Thoracic aorta (tissue), 2 donors: ENCODE results near the gene TAPT1. TPM values are rescaled to one million over a fixed set of nuclear protein-coding genes. Genes with fewer than 3 reads are reported as not detected.

Experiments
- ATAC-seq: fragments of 150-250 bp; one replicate; pipeline ENCODE4 v1.8.0; 2017; ENCODE audit warnings: low read depth; ENCODE audit not compliant: insufficient number of reproducible peaks, low FRiP score
- DNase-seq: peaks from one replicate; pipeline ENCODE4 v3.0.0-alpha.2; 2020; ENCODE audit warnings: low spot score
- H3K27ac ChIP-seq, 2 donors: fragments of 200-600 bp; sonication (generic); 1 replicate in 1 of 2; 2 replicates in 1 of 2; pipeline ENCODE4 v1.5.1; 2016; ENCODE audit warnings: mild to moderate bottlenecking in 2 of 2, moderate library complexity in 2 of 2
- H3K27me3 ChIP-seq: fragments of 200-600 bp; sonication (generic); replicated peaks from 2 replicates; pipeline ENCODE4 v1.6.0; 2016; ENCODE audit warnings: mild to moderate bottlenecking; ENCODE audit not compliant: insufficient read depth
- H3K36me3 ChIP-seq: fragments of 200-600 bp; sonication (generic); one replicate; pipeline ENCODE4 v1.5.1; 2016
- H3K4me1 ChIP-seq, 2 donors: fragments of 200-600 bp; sonication (generic); 1 replicate in 1 of 2; 2 replicates in 1 of 2; pipeline versions ENCODE4 v1.5.1 to v1.6.0; 2016; ENCODE audit warnings: low read depth in 2 of 2, mild to moderate bottlenecking in 1 of 2; ENCODE audit not compliant: control insufficient read depth in 1 of 2
- H3K4me3 ChIP-seq: fragments of 200-600 bp; sonication (generic); 2 replicates; pipeline ENCODE4 v1.5.1; 2016; ENCODE audit warnings: mild to moderate bottlenecking
- H3K9me3 ChIP-seq: fragments of 200-600 bp; sonication (generic); 2 replicates; pipeline ENCODE4 v1.5.1; 2016
- total RNA-seq, 2 donors: library from RNA; depleted of rRNA; stranded (reverse); fragments of >200 nt; gene quantifications; one replicate each; pipeline versions ENCODE4 v1.1.0 to v1.2.3, GENCODE V29; 2016
- TF ChIP-seq, protein P1 (sequence below): fragments of 200-600 bp; sonication (generic); IDR thresholded peaks from one replicate; pipeline ENCODE4 v1.5.1; 2019; ENCODE audit warnings: antibody characterized with exemption

The TAPT1 gene
- total RNA-seq, 2 donors from 2014 or later = 34.4 to 36.0 TPM

DNA sequence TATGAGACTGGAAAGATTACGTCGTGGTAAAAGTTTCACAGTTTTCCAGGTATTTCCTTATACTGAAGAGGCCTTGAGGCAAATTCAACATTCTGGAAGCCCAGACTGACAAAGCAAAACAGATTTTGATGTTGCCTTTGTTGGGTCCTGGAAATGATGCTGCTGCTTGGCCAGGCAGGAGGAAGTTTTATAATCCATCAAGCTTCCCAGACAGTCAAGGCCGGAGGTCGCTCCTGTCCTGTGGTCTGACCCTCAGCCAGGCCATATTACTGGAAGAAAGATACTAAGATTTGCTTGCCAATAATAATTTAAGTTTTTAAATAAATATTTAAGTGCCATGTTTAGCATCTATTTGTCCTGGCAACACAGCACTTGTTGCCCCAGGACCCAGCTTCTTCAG is 63.4 kb downstream of the TAPT1 start:
- ATAC-seq = no peak
- Histone ChIP-seq H3K4me1 (peaks cover 0 to 5% of the 10 kb centered on the region in 2 donors), H3K4me3 (no peak overlapping the region), H3K9me3 (no peaks in the 10 kb centered on the region), H3K36me3 (peaks cover 24% of the 10 kb centered on the region), H3K27ac (no peak overlapping the region), H3K27me3 (no peaks in the 10 kb centered on the region)
- no peak for DNase-seq
- TF ChIP-seq, protein P1, sequence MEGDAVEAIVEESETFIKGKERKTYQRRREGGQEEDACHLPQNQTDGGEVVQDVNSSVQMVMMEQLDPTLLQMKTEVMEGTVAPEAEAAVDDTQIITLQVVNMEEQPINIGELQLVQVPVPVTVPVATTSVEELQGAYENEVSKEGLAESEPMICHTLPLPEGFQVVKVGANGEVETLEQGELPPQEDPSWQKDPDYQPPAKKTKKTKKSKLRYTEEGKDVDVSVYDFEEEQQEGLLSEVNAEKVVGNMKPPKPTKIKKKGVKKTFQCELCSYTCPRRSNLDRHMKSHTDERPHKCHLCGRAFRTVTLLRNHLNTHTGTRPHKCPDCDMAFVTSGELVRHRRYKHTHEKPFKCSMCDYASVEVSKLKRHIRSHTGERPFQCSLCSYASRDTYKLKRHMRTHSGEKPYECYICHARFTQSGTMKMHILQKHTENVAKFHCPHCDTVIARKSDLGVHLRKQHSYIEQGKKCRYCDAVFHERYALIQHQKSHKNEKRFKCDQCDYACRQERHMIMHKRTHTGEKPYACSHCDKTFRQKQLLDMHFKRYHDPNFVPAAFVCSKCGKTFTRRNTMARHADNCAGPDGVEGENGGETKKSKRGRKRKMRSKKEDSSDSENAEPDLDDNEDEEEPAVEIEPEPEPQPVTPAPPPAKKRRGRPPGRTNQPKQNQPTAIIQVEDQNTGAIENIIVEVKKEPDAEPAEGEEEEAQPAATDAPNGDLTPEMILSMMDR = no peak

DNA sequence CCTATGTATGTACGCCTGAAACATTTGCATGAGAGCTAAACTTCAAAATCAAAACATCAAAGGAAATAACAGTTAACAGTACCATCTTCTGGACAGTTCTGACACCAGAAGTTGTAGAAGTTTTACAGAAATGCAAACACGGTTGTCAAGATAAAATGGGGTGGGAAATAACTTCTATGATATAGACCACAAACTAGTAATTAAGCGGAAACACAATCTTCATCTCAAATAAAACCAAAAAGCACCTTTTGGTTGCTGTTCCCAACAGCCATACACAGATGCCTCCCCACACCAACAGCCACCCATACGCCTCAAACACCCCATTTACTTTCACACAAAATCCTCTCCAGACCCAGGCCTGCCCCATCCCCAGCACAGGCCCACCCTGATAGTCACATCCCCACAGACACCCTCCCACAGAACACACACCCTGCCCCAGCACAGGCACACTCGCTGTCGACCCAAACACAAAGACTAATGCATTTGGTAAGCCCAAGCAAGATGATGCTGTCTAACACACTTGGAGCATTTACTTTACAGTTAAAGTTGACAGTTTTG is 64.3 kb downstream of the TAPT1 start:
- Histone ChIP-seq H3K36me3 (peaks cover 24% of the 10 kb centered on the region), H3K4me1 (peaks cover 0 to 10% of the 10 kb centered on the region in 2 donors), H3K27ac (no peak overlapping the region), H3K4me3 (no peak overlapping the region), H3K27me3 (no peaks in the 10 kb centered on the region), H3K9me3 (no peaks in the 10 kb centered on the region)
- TF ChIP-seq, protein P1 = no peak
- ATAC-seq (no peak), DNase-seq (no peak)

GRCh38 chr4:16160457-16160856 is 65.8 kb downstream of the TAPT1 start:
- ATAC-seq = no peak
- peaks cover 11% of the 10 kb centered on the region for H3K36me3 ChIP-seq

DNA sequence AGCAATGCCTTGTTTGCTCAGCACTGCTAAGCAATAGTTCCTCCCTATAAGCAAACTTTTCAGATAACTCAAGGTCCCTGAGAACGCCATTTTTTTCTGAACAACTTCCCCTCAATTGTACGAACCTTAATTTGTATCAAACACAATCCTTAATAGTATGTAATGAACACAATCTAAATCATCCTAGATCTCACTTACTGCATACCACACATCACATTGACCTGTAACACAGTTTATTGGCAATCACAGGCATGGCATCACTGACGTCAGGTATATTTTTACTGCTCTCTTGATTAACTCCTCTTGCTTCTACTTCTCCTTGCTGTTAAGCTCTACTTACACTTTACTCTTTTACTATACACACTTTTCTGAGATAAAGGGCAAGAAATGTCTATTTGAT is 67.0 kb downstream of the TAPT1 start:
- H3K27ac ChIP-seq = no peak overlapping the region
- DNase-seq (no peak), ATAC-seq (no peak)
- H3K4me3 ChIP-seq = no peak overlapping the region
- peaks cover 7% of the 10 kb centered on the region for H3K36me3 ChIP-seq
- no peaks in the 10 kb centered on the region for H3K9me3 ChIP-seq
- peaks cover 0 to 16% of the 10 kb centered on the region in 2 donors for H3K4me1 ChIP-seq
- TF ChIP-seq, protein P1 = no peak
- no peaks in the 10 kb centered on the region for H3K27me3 ChIP-seq

More at GRCh38 chr4:16160457-16160856, 65.8 kb downstream of the TAPT1 start:
- Histone ChIP-seq H3K27ac (no peak overlapping the region), H3K4me3 (no peak overlapping the region), H3K9me3 (no peaks in the 10 kb centered on the region), H3K27me3 (no peaks in the 10 kb centered on the region), H3K4me1 (peaks cover 0 to 10% of the 10 kb centered on the region in 2 donors)
- TF ChIP-seq, protein P1 = no peak
- DNase-seq = no peak

GRCh38 chr4:16158504-16158852 is 67.8 kb downstream of the TAPT1 start:
- no peaks in the 10 kb centered on the region for H3K27me3 ChIP-seq
- no peaks in the 10 kb centered on the region for H3K9me3 ChIP-seq
- peaks cover 7% of the 10 kb centered on the region for H3K36me3 ChIP-seq
- TF ChIP-seq, protein P1 = no peak
- ATAC-seq (no peak), DNase-seq (no peak)
- H3K27ac ChIP-seq = no peak overlapping the region
- no peak overlapping the region for H3K4me3 ChIP-seq
- peaks cover 0 to 17% of the 10 kb centered on the region in 2 donors for H3K4me1 ChIP-seq
